RPMI7951 (cell line): ENCODE measurements around the gene LYRM9. TPM values are rescaled to one million over a fixed set of nuclear protein-coding genes. Genes with fewer than 3 reads are reported as not detected.
A peak's percentile ranks its signal among the peaks of the same experiment; 100 is the strongest.
"Not testable (repeated sequence)": the region's sequence is repeated elsewhere in the genome, so short reads cannot be mapped to it uniquely, and the experiment has no call there.

Experiments
- DNase-seq: peaks from one replicate; pipeline ENCODE4 v3.0.0-alpha.2; 2012; ENCODE audit warnings: low read depth
- total RNA-seq: library from RNA; depleted of rRNA; stranded (reverse); fragments of >200 nt; shearing (Covaris generic); gene quantifications from 2 replicates; pipeline ENCODE4 v1.2.3, GENCODE V29; 2014; rRNA removed

LYRM9 gene
- 0.48 and 2.5 TPM in 2 replicates for total RNA-seq

DNA sequence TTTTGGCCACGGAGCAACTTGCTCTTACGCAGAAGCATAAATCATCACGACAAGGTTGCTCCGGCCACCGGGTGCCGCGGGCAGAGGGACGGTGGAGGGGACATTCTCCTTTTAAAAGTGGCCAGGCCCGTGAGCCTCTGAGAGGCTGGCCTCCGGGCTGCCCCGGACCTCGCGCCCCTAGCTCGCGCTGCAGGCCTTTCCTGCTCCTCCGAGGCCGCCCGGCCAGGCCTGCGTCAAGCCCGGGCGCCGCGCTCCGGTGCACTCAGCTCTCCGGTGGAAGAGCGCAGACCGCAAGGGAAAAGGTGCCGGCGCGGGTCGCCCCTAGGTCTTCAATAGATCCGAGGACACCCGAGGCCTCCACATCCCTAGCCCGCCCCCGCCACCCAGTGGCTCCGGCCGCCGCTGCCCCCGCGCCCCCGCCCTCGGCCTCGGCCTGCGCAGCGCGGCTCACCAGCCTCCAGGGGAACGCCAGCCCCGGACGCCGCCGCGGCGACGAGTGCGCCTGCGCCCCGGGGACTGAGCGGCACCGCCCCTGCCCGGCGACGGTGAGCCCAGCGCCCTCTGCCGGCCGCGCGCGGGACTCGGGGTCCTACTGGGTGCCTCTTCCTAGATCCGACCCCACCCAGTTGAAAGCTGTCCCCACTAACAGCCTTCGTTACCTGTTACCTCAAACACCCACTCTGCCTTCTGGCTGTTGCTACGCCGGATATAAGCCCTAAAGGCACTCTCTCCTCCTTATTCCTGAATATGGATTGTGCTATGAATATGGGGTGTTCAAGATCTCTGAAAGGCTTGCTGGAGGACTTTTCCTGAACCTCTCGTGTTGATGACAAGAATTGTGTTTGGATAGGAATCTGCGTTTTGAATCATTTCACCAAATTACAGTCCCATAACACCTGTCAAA, at the start of gene LYRM9:
Gene LYRM9, minus strand, starts transcription at position 500 of the 904 bp plus-strand sequence. CDS start 10,671 bp downstream, outside the sequence.
- DNase-seq = peak; percentile 79

DNA sequence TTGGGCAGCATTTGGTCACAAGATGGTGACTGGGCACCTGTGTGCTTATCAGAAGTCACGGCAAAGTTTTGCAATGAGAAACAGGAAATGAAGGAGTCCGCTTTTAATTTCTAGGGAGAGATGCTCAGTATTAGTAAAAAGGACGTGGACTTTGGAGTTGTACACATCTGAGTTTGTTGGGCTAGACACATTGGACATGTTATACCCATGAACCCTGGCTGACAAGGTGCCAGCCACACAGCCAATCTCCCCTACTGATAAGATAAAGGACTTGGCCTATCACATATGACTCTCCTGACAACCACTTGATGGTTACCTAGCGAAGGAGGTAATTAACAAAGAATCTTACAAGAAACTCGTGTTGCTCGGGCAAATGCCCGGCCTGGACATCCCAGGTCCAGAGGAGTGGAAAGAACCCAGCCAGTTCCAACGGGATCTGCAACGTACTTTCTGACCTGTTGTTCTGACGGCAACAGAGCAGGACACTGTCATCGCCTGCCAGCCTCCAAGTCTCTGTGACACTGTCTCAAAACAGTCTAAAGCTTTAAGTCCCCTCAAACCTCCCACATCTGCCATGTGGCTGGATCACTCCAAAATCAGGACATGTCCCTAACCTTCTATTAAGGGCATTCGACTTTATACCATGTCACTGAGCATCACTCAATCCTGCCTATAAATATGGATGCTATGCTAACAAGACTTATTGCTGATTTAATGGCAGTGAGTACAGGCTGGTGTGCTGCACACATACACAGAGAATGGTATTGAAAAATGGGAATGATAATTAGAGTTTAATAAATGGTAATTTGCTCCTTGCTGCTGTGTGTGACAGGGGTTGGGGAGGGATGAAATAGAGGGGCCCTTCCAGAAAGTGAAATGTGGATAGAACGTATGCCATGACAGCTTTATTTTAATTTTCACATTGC, 47.6 kb upstream of the LYRM9 start:
- DNase-seq = no peak

DNA sequence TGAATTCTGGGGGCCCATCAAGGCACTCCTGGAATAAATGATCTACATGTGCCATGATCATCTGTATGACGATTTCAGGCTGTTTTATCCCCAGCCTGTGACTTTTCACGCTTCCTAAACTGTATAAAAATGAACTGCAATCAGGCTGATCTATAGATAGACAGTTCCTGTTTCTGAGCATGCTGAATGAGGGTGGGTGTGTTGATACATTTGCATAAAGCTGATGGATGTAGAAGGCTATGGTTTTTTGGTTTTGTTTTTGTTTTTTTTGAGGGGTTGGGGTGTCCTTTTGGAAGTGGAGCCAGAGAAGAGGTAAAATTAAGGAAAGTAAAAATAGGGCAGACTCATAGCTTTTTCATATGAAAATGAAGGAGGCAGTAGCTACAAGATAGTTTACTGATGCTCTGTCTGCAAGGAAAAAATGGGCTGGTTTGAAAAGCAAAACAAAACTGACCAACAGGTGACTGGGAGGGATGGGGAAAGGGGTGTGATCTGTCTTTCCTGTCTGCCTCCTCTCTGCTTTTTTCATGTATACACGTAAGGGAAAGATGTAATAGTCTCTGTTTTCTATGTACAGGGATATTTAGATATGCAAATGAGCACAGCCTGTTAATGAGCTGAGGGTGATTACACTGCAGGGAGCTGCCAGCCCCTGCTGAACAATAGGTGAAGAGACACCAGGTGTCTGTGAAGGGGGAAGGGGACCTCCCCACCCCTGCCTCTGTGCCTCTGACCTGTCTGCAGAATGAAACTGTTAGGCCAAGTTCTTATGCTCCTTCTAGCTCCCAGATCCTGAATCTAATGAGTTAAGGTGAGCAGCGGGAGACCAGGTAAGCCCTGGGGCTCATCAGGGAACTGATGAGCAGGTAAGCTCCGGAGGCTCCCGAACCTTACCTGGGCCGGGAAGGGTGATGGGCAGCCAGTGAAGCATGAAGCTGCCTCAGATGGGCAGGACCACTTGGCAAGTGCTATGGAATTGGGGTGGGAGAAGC, 46.6 kb upstream of the LYRM9 start:
- no peak for DNase-seq

DNA sequence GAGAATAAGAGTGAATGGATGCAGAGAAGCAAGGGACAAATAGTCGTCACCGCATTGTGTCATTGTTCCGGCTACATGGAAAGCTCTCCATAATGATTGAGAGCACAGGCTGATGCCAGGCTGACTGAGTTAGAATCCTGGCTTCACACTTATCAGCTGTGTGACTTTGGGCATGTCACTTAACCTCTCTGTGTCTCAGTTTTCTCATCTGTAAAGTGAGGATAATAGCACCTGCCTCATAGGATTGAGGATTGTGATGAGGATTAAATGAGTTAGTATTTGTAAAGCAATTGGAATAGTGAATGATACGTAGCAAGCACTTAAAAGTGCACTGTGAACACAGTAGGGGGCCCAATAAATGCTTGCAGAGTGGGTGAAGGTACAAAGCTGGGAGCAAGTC, 45.7 kb upstream of the LYRM9 start:
- no peak for DNase-seq

DNA sequence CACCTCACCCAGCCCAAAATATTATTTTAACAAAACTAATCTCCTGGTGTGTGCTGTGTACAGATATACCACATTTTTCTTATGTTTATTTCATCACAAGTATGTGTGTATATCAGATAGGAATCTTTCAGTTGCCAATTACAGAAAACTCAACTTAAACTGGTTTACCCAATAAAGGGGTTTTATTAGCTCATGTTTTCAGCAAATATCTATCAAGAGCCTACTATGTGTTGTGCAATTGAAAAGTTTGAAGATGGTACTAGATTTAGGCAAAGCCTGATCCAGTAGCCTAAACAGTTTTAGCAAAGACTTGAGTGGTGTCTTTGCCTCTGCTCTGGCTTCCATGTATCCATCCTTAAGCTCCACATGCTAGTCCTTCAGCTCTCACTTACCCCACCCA, 45.1 kb upstream of the LYRM9 start:
- DNase-seq = no peak

DNA sequence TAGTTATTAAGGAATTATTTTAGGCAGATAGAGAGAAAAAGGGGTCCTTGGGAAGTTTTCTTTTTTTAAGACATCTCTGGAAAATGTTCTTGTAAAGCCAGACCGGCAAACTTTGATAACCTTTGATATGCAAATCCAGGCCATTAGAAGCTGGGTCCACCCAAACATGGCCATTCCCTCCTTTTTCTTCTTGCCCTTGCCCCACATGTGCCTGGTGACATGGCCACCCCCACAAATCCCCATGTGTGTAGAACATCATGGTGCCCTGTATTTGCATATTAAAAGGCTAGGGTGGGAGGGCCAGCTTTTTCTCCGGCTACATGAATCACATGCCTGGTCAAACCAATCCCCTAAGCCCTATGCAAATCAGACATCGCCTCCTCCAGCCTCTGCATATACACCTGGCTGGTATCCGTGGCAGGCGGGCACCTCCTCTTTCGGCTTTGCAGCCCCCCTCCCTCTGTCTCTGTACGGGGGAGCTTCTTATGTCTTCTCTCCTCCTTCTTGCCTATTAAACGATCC, 43.9 kb upstream of the LYRM9 start:
- no peak for DNase-seq

DNA sequence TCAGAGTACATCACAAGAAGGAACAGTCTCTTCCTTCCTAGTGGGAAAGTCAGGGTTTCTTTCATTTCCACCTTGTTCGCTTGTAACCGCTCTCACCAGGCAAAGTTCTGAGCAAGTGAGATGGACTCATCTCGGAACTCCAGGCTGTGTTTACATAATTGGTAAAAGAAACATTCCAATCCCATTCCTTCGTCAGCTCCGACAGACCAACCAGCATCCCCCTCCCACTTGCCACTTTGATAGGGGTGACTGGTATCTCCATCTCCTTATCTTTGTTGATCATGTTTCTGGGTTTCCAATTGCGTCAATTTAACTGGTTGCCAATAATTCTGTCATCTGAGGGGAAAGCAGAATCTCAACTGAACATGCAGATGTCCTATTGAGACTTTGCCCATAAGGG, 36.8 kb upstream of the LYRM9 start:
- DNase-seq = no peak

DNA sequence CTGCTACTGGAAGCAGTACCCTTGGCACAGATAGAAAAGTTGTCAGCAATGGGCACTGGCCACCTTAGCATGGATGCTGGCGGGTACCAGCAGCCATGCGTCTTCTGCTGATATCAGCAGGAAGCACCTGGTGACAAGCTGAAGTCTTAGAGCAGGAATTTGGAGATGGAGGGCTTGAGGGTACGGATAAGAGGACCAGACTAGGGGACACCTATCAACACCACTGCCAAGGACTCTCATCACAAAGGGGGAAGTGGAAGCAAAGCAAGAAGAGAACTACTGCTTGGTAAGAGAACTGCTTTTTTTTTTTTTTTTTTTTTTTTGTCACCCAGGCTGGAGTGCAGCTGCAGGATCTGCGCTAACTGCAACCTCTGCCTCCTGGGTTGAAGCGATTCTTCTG, 35.4 kb upstream of the LYRM9 start:
- no peak for DNase-seq

DNA sequence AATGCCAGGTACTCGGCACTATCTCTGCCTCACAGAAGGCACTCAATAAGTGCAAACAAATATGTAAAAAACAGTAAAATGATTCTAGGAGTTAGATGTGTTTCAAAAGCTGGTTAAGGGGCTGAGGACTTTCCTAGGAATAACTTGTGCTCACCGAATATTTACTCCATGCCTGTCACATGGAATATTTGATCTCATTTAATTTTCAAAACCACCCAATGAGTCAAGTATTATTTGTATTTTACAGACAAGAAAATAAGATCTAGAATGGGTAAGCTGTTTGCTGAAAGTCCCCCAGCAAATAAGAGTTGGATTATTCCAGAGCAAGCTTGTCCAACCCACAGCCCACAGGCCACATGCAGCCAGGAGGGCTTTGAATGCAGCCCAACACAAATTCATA, 34.6 kb upstream of the LYRM9 start:
- no peak for DNase-seq

DNA sequence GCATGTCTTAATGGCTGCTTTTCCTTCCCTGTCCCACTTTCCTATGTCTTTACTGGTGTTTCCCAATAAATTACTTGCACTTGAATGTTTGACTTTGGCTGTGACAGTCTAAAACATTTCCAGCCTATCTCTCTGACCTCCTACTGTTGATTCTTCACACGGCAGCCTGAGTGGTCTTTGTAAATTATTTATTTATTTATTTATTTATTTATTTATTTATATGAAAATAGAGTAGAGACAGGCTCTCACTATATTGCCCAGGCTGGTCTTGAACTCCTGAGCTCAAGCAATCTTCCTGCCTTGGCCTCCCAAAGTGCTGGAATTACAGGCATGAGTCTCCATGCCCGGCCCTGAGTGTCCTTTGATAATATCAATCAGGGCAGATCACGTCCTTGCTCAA, 28.4 kb upstream of the LYRM9 start:
- DNase-seq = no peak

DNA sequence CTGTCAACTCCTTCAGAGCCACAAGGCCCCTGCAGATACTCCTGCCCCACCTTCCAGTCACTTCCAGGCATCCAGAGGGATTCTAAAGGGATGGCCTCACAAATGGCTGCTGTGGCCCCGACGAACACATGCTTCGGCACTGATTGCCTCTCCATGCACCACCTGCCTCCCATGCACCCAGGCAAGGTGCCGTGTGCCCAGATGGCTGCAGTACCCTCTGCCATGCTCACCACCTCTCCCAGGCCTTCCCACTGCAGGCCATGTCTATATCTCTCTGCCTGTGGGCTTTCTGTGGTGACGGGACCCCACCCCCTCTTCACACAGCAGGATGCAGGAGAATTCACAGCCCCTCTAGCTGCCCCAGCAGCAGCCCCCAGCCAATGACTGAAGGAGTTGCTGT, 27.9 kb upstream of the LYRM9 start:
- no peak for DNase-seq

DNA sequence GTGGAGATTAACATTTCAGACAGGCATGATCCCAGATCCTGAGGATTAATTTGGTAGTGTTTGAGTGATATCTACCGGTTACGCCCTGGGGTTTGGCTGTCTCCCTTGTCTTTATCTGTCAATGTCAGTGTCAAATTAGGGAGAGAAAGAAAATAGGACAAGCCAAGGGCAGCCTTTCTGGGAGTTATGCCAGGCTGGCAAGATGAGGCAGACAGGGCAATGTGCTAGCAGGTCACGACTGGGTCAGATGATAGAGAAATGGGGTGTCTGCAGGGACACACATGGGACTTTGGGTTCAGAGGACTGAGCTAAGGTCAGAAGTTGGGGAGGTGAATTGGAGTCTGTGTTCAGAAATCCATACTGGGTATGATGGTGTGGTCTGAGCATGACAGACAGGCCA, 27.4 kb upstream of the LYRM9 start:
- no peak for DNase-seq

DNA sequence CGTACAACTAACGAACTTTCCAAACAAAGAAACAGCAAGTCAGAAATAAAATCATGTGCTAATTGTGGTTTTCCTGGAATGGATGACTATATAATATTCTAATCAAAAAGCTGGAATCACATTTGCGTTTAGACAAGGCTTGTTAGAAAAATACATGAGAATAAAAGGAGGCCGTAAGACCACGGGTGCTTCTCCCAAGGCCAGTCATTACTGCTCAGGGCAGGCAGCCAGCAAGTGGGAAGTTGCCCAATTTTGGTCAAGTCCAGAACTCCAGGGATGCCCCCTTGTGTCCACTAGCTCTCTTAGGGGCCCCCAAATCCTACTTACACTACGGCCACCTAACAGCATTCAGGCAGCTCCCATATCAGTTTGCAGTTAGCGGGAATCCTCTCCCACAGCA, 25.9 kb upstream of the LYRM9 start:
- no peak for DNase-seq

DNA sequence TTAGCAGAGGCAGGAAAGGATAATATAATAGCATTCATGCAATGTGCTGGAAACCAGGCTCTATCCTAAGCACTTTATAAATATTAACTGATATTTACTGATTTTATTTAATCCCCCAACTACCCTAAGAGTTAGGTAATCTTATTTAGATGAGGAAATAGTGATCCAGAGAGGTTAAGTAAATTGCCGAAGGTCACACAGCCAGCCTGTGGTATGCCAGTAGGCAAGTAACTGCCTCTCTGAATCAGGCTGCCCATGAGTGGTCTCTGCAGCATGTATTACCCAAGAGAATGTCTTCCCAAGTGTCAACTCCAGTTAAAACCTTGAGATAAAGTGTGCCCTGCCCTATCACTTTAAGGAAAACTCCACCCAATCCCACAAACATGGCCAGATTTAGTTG, 25.3 kb upstream of the LYRM9 start:
- DNase-seq = no peak

DNA sequence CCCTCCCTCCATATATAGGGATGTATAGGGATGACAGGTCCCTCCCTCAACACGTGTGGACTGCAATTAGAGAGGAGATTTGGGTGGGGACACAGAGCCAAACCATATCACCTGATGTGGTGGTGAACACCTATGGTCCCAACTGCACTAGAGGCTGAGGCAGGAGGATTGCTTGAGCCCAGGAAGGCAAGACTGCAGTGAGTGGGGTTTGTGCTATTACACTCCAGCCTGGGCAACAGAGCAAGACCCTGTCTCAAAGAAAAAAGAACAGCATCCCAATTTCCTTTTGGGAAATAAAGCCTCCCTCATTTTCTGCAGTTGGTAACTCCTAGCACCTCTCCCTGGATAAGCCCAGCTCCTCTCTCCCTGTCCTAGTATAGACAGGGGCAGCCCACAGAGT, 23.8 kb upstream of the LYRM9 start:
- DNase-seq = no peak

DNA sequence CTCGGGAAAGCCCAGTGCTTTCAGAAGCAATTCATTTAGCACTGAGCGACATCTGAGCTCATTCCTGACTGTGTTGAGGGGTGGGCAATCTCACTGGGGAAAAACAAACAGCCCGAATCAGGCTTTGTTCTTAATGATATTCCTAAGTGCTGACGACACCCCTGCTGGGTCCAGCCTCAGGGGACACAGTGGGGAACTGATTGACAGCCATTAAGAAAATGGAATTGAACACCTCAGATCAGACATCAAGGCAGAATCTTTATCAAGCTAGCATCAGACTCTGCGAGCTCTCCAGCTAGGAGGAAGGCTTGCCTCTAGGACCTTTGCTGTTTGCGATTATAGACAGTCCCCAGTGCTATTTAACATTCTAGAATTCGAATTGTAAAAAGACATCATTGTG, 22.5 kb upstream of the LYRM9 start:
- no peak for DNase-seq

DNA sequence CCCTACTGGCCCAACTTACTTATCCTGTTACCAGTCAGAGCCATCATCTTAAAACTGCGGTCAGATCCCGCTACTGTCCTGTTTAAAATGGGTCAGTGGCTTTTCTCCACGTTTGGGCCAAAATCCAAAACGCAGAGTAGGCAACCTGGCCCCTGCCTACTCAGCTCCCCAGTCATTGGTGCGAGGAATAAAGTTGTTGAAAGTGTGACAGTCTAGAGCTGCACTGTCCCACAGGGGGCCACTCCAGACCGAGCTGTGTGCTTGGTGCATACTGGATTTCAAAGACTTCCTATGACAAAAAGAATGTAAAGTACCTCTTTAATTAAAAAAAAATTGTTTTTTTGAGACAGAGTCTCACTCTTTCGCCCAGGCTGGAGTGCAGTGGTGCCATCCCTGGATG, 21.2 kb upstream of the LYRM9 start:
- DNase-seq = no peak

DNA sequence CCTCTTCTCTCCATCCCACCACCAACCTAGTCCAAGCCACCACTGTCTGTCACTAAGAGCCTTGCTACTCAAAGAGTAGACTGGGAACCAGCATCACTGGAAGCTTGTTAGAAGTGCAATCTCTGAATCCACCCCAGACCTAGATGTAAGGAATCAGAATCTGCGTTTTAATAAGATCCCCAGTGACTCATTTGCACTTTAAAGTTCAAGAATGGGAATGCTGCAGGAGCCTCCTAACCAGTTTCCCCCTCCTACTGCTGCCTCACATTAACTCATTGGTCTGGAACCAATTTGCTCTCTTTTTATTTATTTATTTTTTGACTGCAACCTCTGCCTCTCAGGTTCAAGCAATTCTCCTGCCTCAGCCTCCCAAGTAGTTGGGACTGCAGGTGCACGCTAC, 19.8 kb upstream of the LYRM9 start:
- DNase-seq = no peak

DNA sequence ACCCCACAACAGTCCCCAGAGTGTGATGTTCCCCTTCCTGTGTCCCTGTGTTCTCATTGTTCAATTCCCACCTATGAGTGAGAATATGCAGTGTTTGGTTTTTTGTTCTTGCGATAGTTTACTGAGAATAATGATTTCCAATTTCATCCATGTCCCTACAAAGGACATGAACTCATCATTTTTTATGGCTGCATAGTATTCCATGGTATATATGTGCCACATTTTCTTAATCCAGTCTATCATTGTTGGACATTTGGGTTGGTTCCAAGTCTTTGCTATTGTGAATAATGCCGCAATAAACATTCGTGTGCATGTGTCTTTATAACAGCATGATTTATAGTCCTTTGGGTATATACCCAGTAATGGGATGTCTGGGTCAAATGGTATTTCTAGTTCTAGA, 19.1 kb upstream of the LYRM9 start:
- not testable (repeated sequence) for DNase-seq

DNA sequence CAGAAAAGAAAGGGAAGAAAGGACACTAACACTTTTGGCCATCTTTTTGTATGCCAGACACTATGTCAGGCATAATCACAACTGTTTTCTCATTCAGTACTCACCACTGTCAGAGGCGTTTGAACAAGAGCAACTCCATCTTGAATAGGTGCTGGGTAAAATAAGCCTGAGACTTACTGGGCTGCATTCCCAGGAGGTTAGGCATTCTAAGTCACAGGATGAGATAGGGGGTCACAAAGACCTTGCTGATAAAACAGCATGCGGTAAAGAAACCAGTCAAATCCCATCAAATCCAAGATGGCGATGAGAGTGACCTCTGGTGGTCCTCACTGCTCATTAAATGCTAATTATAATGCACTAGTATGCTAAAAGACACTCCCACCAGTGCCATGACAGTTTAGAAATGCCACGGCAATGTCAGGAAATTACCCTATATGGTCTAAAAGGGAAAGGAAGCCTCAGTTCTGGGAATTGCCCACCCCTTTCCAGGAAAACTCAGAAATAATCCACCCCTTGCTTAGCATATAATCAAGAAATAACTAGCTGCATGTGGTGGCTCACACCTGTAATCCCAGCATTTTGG, 14.9 kb upstream of the LYRM9 start:
- no peak for DNase-seq

DNA sequence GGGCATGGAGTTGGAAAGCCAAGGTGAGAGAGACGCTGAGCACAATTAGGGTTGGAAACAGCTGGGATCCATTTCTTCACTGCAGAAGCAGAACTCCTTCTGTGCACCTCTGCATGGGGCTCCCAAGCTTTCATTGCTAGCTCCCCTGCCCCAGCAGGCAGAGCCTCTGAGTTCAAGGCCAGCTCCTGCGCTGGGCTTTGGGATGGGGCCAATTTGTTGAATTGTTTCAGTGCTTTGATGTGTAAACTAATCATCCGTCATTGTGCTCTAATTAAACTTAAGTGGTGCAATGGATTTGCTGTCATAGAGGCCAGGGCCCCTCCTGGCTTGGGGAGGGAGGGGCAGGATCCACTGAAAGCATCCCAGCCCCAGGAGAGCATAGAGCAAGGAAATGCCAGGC, 13.5 kb upstream of the LYRM9 start:
- no peak for DNase-seq
